Thoracic aorta (tissue), 2 donors: Measurements from ENCODE around the gene PLAC8L1. TPM values are rescaled to one million over a fixed set of nuclear protein-coding genes. Genes with fewer than 3 reads are reported as not detected.

Experiments
- ATAC-seq: fragments of 150-250 bp; one replicate; pipeline ENCODE4 v1.8.0; 2017; ENCODE audit warnings: low read depth; ENCODE audit not compliant: insufficient number of reproducible peaks, low FRiP score
- DNase-seq: peaks from one replicate; pipeline ENCODE4 v3.0.0-alpha.2; 2020; ENCODE audit warnings: low spot score
- H3K27ac ChIP-seq, 2 donors: fragments of 200-600 bp; sonication (generic); 1 replicate in 1 of 2; 2 replicates in 1 of 2; pipeline ENCODE4 v1.5.1; 2016; ENCODE audit warnings: mild to moderate bottlenecking in 2 of 2, moderate library complexity in 2 of 2
- H3K27me3 ChIP-seq: fragments of 200-600 bp; sonication (generic); replicated peaks from 2 replicates; pipeline ENCODE4 v1.6.0; 2016; ENCODE audit warnings: mild to moderate bottlenecking; ENCODE audit not compliant: insufficient read depth
- H3K36me3 ChIP-seq: fragments of 200-600 bp; sonication (generic); one replicate; pipeline ENCODE4 v1.5.1; 2016
- H3K4me1 ChIP-seq, 2 donors: fragments of 200-600 bp; sonication (generic); 1 replicate in 1 of 2; 2 replicates in 1 of 2; pipeline versions ENCODE4 v1.5.1 to v1.6.0; 2016; ENCODE audit warnings: low read depth in 2 of 2, mild to moderate bottlenecking in 1 of 2; ENCODE audit not compliant: control insufficient read depth in 1 of 2
- H3K4me3 ChIP-seq: fragments of 200-600 bp; sonication (generic); 2 replicates; pipeline ENCODE4 v1.5.1; 2016; ENCODE audit warnings: mild to moderate bottlenecking
- H3K9me3 ChIP-seq: fragments of 200-600 bp; sonication (generic); 2 replicates; pipeline ENCODE4 v1.5.1; 2016
- CTCF ChIP-seq: fragments of 200-600 bp; sonication (generic); IDR thresholded peaks from one replicate; pipeline ENCODE4 v1.5.1; 2019; ENCODE audit warnings: antibody characterized with exemption
- total RNA-seq, 2 donors: library from RNA; depleted of rRNA; stranded (reverse); fragments of >200 nt; gene quantifications; one replicate each; pipeline versions ENCODE4 v1.1.0 to v1.2.3, GENCODE V29; 2016

Gene PLAC8L1
- total RNA-seq, 2 donors from 2014 or later, result not detected

- Histone ChIP-seq H3K27me3 (no peaks in the 10 kb centered on the region), H3K27ac (no peak overlapping the region), H3K9me3 (no peaks in the 10 kb centered on the region), H3K36me3 (no peaks in the 10 kb centered on the region), H3K4me1 (peaks cover 7 to 22% of the 10 kb centered on the region in 2 donors), H3K4me3 (no peak overlapping the region)
- no peak for TF ChIP-seq CTCF
- ATAC-seq, result no peak
- no peak for DNase-seq
Measured at GRCh38 chr5:146069780-146070099, 35.6 kb downstream of the PLAC8L1 start.

DNA sequence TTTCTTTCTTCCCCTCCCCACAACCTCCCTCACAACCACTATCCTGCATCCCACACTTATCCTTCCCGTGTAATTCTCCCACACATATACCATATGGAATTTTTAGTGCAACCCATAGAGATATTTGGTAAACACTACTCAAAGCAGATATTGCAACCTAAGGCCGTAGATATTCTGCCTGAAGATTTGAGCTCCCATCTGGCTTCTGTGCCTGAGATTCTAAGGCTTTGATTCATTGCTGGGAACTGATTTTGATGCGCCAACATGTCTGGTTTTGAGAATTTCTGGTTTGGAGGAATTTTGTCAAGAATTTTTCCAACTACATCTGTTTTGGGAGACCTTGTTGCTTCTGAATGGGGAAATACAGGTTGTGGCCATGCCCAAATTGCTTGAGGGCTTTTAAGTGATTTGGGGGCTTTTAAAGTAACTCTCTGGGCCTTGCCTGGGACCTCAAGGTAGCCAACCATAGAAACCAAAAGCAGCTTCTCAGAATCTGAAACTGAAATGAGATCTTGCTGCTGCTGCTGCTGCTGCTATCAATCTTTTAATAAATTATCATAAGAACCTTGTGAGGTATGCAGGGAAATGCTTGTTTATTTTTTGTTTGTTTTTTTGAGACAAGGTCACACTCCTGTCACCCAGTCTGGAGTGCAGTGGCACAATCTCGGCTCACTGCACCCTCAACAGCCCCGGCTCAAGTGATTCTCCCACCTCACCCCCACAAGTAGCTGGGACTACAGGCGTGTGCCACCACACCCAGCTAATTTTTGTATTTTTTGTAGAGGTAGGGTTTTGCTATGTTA, 36.2 kb downstream of the PLAC8L1 start:
- no peak for TF ChIP-seq CTCF
- no peak overlapping the region for H3K27ac ChIP-seq
- DNase-seq (no peak), ATAC-seq (no peak)
- no peaks in the 10 kb centered on the region for H3K27me3 ChIP-seq
- no peak overlapping the region for H3K4me3 ChIP-seq
- peaks cover 7 to 22% of the 10 kb centered on the region in 2 donors for H3K4me1 ChIP-seq
- H3K9me3 ChIP-seq, result no peaks in the 10 kb centered on the region
- no peaks in the 10 kb centered on the region for H3K36me3 ChIP-seq

DNA sequence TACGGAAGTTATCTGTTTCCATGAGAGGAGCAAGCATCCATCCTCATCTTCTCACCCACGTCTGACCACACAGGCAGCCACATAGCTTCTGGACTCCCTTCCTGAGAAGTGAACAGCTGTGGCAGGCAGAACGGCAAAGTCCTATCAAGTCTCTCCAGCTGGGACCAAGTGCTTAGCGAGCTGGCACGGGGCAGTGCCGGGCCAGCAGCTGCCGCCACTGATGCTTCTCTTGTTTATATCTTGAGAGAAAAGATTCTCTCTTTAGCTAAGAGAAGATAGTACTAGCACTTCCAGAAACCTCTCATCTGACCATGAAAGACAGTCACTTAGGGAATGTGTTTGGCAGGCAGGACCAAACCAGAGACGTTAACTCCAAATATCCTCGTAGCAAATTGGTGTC, 37.2 kb downstream of the PLAC8L1 start:
- Histone ChIP-seq H3K4me1 (peaks cover 7 to 22% of the 10 kb centered on the region in 2 donors), H3K9me3 (no peaks in the 10 kb centered on the region), H3K27ac (no peak overlapping the region), H3K4me3 (no peak overlapping the region), H3K27me3 (no peaks in the 10 kb centered on the region), H3K36me3 (no peaks in the 10 kb centered on the region)
- ATAC-seq (no peak), DNase-seq (no peak)
- TF ChIP-seq CTCF, result no peak

DNA sequence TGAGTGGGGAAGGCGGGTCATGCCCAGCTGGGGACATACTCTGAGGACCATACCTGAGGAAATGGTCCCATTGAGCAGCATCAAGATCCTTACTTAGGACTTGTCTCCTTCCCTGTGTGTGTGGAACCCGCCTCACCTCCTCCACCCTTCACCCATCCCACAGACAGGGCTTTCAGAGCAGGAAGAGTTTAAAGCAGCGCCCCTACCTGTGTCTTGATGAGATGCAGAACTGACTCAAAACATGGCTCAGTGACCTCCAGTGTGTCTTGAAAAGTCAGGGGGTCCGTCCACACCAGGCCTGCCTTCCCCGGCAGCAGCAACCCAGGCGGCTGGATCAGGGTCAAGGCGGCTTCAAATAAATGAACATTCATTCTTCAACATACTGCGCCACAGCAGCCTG, 38.4 kb downstream of the PLAC8L1 start:
- Histone ChIP-seq H3K9me3 (no peaks in the 10 kb centered on the region), H3K27me3 (no peaks in the 10 kb centered on the region), H3K4me3 (no peak overlapping the region), H3K27ac (no peak overlapping the region), H3K36me3 (peaks cover 6% of the 10 kb centered on the region), H3K4me1 (peaks cover 6 to 15% of the 10 kb centered on the region in 2 donors)
- DNase-seq, result no peak
- ATAC-seq, result no peak
- TF ChIP-seq CTCF, result no peak

DNA sequence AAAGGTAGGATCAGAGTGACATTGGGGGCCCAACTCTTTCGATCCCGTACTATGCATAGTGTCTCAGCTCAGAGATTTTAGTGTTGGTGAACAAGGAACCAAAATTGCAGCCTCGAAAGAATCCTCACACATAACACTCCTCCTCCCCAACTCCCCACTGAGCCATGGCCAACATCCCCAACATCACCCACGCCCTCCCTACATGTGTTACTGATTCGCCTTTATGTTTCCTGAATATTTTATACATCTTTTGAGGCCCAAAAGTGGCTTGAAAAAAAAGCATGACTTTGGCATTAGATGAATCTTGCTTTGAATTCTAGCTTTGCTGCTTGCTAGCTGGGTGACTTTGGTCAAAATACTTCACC, 45.2 kb downstream of the PLAC8L1 start:
- Histone ChIP-seq H3K36me3 (peaks cover 21% of the 10 kb centered on the region), H3K27ac (no peak overlapping the region), H3K4me3 (no peak overlapping the region), H3K27me3 (no peaks in the 10 kb centered on the region), H3K4me1 (no peaks in the 10 kb centered on the region), H3K9me3 (no peaks in the 10 kb centered on the region)
- no peak for TF ChIP-seq CTCF
- DNase-seq (no peak), ATAC-seq (no peak)
